Thoracic aorta (tissue), 2 donors: ENCODE measurements around the gene FIGN. TPM values are rescaled to one million over a fixed set of nuclear protein-coding genes. Genes with fewer than 3 reads are reported as not detected.

Experiments used
- ATAC-seq: fragments of 150-250 bp; one replicate; pipeline ENCODE4 v1.8.0; 2017; ENCODE audit warnings: low read depth; ENCODE audit not compliant: insufficient number of reproducible peaks, low FRiP score
- DNase-seq: peaks from one replicate; pipeline ENCODE4 v3.0.0-alpha.2; 2020; ENCODE audit warnings: low spot score
- H3K27ac ChIP-seq, 2 donors: fragments of 200-600 bp; sonication (generic); 1 replicate in 1 of 2; 2 replicates in 1 of 2; pipeline ENCODE4 v1.5.1; 2016; ENCODE audit warnings: mild to moderate bottlenecking in 2 of 2, moderate library complexity in 2 of 2
- H3K27me3 ChIP-seq: fragments of 200-600 bp; sonication (generic); replicated peaks from 2 replicates; pipeline ENCODE4 v1.6.0; 2016; ENCODE audit warnings: mild to moderate bottlenecking; ENCODE audit not compliant: insufficient read depth
- H3K36me3 ChIP-seq: fragments of 200-600 bp; sonication (generic); one replicate; pipeline ENCODE4 v1.5.1; 2016
- H3K4me1 ChIP-seq, 2 donors: fragments of 200-600 bp; sonication (generic); 1 replicate in 1 of 2; 2 replicates in 1 of 2; pipeline versions ENCODE4 v1.5.1 to v1.6.0; 2016; ENCODE audit warnings: low read depth in 2 of 2, mild to moderate bottlenecking in 1 of 2; ENCODE audit not compliant: control insufficient read depth in 1 of 2
- H3K4me3 ChIP-seq: fragments of 200-600 bp; sonication (generic); 2 replicates; pipeline ENCODE4 v1.5.1; 2016; ENCODE audit warnings: mild to moderate bottlenecking
- H3K9me3 ChIP-seq: fragments of 200-600 bp; sonication (generic); 2 replicates; pipeline ENCODE4 v1.5.1; 2016
- total RNA-seq, 2 donors: library from RNA; depleted of rRNA; stranded (reverse); fragments of >200 nt; gene quantifications; one replicate each; pipeline versions ENCODE4 v1.1.0 to v1.2.3, GENCODE V29; 2016
- TF ChIP-seq, protein P1 (sequence below): fragments of 200-600 bp; sonication (generic); IDR thresholded peaks from one replicate; pipeline ENCODE4 v1.5.1; 2019; ENCODE audit warnings: antibody characterized with exemption

FIGN gene
- total RNA-seq, 2 donors from 2014 or later = 10.8 to 21.2 TPM

DNA sequence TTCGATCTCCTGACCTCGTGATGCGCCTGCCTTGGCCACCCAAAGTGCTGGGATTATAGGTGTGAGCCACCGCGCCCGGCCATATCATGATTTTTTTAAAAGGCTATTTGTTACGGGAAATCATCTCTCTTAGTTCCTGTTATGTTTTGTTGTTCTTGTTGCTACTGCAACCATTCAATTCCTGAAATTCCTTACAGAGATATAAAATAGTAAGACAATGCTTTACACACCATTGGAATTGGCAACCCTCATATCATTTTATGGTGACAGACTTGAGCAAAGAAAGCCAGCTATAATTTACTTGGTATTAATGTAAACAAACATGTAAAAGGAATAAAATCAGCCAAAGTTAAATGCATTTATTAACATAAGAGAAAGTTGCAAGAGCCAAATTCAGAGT, 163.0 kb downstream of the FIGN start:
- TF ChIP-seq, protein P1, sequence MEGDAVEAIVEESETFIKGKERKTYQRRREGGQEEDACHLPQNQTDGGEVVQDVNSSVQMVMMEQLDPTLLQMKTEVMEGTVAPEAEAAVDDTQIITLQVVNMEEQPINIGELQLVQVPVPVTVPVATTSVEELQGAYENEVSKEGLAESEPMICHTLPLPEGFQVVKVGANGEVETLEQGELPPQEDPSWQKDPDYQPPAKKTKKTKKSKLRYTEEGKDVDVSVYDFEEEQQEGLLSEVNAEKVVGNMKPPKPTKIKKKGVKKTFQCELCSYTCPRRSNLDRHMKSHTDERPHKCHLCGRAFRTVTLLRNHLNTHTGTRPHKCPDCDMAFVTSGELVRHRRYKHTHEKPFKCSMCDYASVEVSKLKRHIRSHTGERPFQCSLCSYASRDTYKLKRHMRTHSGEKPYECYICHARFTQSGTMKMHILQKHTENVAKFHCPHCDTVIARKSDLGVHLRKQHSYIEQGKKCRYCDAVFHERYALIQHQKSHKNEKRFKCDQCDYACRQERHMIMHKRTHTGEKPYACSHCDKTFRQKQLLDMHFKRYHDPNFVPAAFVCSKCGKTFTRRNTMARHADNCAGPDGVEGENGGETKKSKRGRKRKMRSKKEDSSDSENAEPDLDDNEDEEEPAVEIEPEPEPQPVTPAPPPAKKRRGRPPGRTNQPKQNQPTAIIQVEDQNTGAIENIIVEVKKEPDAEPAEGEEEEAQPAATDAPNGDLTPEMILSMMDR = no peak
- no peak overlapping the region for H3K27ac ChIP-seq
- ATAC-seq (no peak), DNase-seq (no peak)
- H3K27me3 ChIP-seq = no peaks in the 10 kb centered on the region
- H3K36me3 ChIP-seq = no peaks in the 10 kb centered on the region
- H3K4me3 ChIP-seq = no peak overlapping the region
- no peaks in the 10 kb centered on the region for H3K9me3 ChIP-seq
- no peaks in the 10 kb centered on the region for H3K4me1 ChIP-seq

GRCh38 chr2:163571423-163572102, 164.2 kb downstream of the FIGN start:
- H3K4me3 ChIP-seq = no peak overlapping the region
- no peaks in the 10 kb centered on the region for H3K4me1 ChIP-seq
- H3K36me3 ChIP-seq = no peaks in the 10 kb centered on the region
- no peak overlapping the region for H3K27ac ChIP-seq
- no peaks in the 10 kb centered on the region for H3K27me3 ChIP-seq
- ATAC-seq (no peak), DNase-seq (no peak)
- TF ChIP-seq, protein P1 = no peak
- no peaks in the 10 kb centered on the region for H3K9me3 ChIP-seq

DNA sequence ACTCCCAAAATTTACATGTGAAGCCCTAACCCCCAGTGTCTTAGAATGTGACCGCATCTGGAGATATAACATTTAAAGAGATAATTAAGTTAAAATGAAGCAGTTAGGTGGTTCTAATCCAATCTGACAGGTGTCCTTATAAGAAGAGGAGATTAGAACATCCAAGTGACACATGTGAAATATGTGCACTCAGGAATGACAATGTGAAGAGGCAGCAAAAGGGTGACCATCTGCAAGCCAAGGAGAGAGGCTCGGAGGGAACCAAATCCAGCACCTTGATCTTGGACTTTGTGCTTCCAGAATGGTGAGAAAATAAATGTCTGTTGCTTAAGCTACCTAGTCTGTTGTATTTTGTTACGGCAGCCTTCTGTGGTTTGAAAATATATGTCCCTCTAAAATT, 165.4 kb downstream of the FIGN start:
- ATAC-seq = no peak
- H3K4me3 ChIP-seq = no peak overlapping the region
- no peaks in the 10 kb centered on the region for H3K36me3 ChIP-seq

DNA sequence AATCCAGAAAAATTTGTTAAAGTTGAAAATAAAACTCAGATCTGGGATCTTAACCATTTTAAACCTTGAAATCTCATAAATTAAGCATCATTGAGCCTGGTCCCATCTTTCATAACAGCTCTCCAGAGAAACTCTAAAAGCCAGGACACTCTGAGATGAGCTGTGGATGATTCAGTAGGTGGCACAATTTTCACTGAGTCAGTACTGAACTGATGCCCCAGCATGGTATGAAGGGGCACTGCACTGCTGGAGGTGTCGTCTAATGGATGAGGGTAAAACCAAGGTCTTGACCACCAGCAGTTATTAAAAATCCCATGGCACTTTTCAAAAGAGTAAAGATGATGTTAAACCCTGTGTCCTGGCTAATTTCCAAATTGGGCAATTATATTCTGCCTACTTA, 170.6 kb downstream of the FIGN start:
- no peaks in the 10 kb centered on the region for H3K27me3 ChIP-seq
- H3K36me3 ChIP-seq = no peaks in the 10 kb centered on the region
- H3K4me3 ChIP-seq = no peak overlapping the region
- DNase-seq = no peak
- no peaks in the 10 kb centered on the region for H3K4me1 ChIP-seq
- H3K9me3 ChIP-seq = no peaks in the 10 kb centered on the region
- ATAC-seq = no peak
- TF ChIP-seq, protein P1 = no peak
- H3K27ac ChIP-seq = no peak overlapping the region

More for the DNA sequence above, 165.4 kb downstream of the FIGN start:
- Histone ChIP-seq H3K27ac (no peak overlapping the region), H3K4me1 (no peaks in the 10 kb centered on the region), H3K27me3 (no peaks in the 10 kb centered on the region), H3K9me3 (no peaks in the 10 kb centered on the region)
- DNase-seq = no peak
- TF ChIP-seq, protein P1 = no peak

GRCh38 chr2:163564236-163564635, 171.6 kb downstream of the FIGN start:
- TF ChIP-seq, protein P1 = no peak
- no peaks in the 10 kb centered on the region for H3K9me3 ChIP-seq
- ATAC-seq = no peak
- no peak overlapping the region for H3K27ac ChIP-seq
- H3K27me3 ChIP-seq = no peaks in the 10 kb centered on the region
- DNase-seq = no peak
- no peaks in the 10 kb centered on the region for H3K36me3 ChIP-seq
- H3K4me1 ChIP-seq = no peaks in the 10 kb centered on the region
- H3K4me3 ChIP-seq = no peak overlapping the region
